GM18502 (cell line): ENCODE data around the gene FRAT1.
"Not testable (repeated sequence)": the region's sequence is repeated elsewhere in the genome, so short reads cannot be mapped to it uniquely, and the experiment has no call there.

Experiments
- ATAC-seq: cut with Tn5 transposase; IDR thresholded peaks from one replicate; pipeline ENCODE4 v1.9.1; 2021; ENCODE audit warnings: mild to moderate bottlenecking; ENCODE audit not compliant: unreplicated experiment, poor library complexity

FRAT1 gene

DNA sequence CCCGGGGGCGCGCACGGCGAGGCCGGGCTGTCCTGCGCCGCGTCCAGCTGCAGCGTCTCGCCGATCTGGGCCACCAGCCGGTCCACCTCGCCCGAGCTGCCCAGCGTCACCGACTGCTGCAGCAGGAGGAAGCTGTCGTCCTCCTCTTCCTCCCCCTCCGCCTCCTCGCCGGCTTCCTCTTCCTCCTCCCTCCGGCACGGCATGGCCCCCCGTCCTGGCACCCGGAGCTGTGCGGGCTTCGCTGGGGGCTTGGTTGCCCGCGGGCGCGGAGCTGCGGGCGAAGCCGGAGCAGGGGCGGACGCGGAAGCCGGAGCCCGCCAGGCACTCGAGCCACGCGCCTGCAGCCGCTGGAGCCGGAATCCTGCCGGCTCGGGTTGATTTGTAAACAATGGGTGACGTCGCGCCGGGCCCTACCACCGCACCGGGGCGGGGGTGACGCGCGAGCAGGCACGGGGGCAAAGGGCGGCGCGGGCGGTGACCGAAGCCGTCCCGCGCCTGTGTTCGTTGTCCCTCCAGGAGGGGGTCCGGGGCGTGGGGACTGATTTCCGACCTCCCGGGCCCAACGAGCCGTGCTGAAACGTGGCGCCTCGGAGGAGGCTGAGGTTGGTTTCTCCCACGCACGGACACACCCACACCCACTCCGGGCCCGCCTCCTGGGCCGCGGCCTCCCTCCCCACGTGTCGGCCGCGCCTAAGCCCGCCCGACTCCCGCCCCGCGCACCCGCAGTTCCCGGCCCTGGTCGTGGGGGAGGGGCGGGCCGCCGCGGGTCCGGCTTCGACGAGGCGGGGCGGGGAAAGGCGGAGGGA lies 15.5 kb downstream of the FRAT1 start, which contains the start of gene FRAT2:
TSS of gene FRAT2 (minus strand) at position 360 of the 806 bp plus-strand sequence. CDS start at position 203, 157 bp downstream.
- ATAC-seq: peak; percentile 85

DNA sequence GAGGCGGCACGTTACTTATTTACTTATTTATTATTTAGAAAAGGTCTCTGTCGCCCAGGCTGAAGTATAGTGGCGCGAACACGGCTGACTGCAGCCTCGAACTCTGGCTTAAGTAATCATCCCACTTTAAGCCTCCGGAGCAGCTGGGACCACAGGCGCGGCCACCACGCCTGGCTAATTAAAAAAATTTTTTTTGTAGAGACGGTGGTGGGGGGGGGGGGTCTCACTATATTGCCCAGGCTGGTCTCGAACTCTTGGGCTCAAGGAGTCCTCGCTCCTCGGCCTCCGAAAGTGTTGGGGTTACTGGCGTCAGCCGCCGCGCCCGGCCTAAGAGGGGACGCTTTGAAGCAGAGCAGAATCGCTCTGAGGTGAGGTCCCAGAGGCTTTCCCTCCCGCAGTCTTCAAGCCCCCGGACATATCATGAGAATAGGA lies 16.1 kb downstream of the FRAT1 start:
- no peak for ATAC-seq

DNA sequence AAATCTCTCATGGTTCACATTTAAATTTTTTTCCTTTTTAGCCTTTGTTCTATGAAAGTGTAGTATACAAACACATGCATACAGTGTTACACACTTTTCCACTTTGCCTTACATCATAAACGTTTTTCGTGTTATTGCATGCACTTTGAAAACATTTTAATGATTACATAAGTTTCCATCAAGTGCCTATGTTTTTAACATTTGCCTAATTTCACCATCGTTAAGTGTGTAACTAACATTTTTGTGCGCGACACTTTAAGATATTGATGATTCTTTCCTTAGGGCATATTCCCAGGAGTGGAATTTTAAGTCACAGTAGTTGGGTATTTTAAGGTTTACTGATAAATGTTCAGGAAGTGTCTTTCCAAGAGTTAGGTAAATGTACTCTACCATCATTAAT lies 16.9 kb downstream of the FRAT1 start:
- no peak for ATAC-seq

DNA sequence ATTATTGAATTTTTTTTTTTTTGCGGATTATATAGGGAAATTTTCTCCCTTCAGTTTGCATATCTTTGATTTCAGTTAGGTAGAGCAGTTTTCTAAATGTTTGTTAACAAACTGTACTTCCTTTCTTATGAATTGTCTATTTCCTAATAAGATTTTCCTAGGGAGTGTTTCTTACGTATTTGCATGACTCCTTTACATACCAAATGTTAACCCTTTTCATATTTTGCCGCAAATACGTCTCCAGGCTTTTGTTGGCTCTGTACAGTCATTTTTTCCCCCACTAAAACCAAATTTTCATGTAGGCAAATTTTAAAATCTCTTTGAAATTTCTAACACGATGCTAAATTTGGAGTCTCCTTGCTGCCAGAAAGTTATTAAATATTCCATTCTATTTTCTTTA lies 17.4 kb downstream of the FRAT1 start:
- ATAC-seq: no peak

DNA sequence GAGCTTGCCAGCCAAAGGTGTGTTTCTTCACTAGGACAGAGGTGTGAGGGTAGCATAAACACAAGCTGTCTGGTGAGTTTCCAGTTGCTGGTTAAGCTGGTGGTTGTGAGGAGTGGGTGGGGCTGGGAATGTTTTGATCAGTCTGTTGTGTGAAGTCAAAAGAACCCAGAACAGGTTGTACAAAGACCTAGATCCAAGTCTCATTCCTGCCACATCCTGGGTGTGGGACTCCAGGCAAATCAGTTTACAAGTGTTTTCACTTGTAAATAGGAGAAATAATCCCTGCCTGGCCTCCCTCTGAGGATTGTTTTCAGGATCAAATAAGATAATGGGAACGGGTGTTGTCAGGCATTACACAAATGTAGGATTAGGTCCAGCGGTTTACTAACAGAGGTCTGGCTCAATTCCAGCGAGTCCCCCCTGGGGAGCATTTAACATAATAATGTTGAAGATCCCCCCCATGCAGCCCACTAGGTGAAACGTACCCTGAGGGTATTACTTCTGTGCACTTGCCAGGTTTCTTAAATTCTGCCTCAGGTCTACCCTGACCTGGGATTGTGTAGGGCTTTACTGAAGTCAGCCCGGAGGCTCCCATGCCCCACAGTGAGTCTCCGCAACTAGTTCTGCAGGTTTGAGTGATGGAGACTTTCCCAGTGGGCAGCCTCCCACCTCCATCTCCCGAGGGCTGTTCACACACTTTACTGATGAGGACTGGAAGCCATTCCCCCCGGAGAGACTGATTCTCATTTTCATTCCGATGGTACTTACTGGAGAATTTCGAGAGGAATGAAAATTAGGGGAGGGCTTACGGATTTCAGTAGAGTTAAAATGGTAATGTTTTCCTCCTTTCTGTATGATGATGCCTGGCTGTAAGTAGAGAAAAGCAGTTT lies 18.1 kb downstream of the FRAT1 start:
- ATAC-seq: no peak

DNA sequence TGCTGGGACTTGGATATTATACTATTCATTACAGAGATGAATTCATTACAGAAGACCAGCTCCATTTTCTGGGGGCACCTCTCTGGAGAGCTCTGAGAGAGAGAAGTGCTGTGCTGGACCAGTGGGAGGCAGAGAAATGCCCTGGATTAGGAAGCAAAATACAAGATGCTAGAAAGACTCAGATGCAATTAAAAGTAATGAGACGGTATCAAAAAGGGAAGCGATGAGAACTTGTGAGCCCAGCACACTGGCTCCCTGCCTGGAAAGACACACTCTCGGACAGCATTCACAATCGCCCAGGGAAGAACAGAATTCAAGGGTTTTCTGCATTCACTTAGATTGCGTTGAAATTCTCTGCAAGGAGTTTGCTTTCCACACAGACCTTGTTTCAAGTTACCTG lies 19.0 kb downstream of the FRAT1 start:
- ATAC-seq: no peak

DNA sequence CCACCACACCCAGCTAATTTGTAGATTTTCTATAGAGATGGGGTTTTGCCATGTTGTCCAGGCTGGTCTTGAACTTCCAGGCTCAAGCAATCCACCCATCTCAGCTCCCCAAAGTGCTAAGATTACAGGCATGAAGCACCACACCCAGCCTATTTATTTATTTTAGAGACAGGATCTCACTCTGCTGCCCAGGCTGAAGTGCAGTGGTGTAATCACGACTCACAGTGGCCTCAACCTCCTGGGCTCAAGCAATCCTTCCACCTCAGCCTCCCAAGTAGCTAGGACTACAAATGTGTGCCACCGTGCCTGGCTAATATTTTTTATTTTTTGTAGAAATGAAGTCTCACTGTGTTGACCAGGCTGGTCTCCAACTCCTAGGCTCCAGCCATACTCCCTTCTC lies 22.3 kb downstream of the FRAT1 start:
- ATAC-seq: no peak

DNA sequence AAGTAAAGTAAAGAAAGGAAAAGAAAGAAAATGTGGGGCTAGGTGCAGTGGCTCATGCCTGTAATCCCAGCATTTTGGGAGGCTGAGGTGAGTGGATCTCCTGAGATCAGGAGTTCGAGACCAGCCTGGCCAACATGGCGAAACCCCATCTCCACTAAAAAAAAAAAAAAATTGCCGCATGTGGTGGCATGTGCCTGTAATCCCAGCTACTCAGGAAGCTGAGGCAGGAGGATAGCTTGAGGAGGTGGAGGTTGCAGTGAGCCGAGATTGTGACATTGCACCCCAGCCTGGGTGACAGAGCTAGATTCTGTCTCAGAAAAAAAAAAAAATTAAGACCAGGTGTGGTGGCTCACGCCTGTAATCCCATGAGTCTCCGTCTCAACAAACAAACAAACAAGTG lies 24.6 kb downstream of the FRAT1 start:
- ATAC-seq: not testable (repeated sequence)

DNA sequence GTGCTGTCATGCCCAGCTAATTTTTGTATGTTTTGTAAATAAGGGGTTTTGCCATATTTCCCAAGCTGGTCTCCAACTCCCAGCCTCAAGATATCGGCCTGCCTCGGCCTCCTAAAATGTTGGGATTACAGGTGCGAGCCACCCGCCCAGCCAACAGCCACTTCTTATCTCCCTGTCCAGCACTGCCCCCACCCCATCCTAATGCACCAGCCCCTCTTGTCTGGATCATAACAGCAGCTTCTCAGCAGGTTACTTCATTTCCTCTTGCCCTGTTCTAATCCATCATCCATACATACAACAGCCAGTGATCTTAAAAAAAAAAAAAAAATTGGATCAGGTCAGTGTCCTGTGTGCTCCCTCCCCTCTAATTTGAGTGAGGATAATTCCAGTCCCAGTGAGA lies 28.2 kb downstream of the FRAT1 start:
- ATAC-seq: no peak

DNA sequence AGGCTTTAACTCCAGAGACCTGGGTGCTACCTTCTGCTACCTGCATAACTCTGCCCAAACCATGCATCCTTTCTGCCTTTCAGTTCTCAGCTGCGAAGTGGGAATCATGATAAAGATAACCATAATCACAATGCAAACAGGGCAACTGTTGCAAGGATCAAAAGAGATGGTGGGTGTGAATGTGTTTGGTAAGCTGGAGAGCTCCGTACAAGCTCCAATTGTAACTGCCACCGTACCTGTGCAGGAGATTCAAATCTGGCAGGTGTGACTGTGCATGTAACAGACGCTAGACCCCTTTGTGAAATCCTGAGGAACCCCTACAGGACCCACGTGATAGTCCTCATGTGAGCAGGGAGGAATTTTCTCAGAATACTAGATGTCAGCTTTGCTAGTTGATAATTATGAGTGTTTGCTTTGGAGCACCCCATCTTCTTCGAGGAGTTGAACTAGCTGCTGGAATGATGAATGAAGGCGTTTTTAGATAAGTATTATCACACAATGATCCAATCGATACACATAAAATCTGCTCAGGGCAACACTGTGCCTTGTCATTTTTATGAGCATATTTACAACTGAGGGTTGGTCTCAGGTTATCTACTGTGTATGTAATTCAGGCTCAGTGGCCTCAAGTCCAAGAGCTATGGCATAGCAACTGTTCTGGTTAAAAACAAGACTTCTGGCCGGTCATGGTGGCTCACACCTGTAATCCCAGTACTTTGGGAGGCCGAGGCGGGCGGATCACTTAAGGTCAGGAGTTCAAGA lies 30.9 kb downstream of the FRAT1 start:
- ATAC-seq: no peak

DNA sequence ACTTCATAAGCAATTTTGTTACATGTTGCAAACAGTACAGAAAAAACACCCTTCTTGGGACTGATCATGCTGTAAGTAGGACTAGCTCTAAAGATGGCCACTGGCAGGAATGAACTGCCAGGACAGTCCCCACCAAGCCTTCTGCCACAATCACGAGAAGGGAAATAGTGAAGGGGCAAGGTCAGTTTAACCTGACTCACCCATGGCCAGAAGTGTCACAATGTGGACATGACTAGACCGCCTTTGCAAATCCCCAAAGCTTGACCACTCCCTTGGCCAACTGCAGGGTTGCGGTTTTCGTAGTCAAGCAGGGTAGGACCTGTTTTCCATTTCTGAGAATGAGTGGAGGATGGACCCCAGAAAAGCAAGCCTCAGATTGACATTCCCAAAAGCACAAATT lies 34.9 kb downstream of the FRAT1 start:
- ATAC-seq: no peak

DNA sequence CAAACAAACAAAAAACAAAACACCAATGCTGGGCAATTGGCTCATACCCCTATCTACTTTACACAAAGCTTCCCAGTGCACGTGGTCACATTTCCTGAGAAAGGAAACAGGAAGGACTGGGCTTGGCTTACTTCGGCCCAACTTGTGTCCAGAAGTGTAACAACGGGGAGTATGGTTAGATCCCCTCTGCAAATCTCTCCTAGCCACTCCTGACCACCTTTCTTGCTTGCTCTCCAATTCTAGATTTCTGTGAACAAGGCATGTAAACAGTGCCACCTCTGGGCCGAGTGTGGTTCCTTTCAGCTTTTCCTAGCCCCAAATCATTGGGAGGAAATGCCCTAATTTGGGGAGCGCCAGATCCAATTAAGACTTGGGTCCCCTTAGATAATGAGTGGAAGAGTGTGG lies 36.5 kb downstream of the FRAT1 start:
- ATAC-seq: no peak

DNA sequence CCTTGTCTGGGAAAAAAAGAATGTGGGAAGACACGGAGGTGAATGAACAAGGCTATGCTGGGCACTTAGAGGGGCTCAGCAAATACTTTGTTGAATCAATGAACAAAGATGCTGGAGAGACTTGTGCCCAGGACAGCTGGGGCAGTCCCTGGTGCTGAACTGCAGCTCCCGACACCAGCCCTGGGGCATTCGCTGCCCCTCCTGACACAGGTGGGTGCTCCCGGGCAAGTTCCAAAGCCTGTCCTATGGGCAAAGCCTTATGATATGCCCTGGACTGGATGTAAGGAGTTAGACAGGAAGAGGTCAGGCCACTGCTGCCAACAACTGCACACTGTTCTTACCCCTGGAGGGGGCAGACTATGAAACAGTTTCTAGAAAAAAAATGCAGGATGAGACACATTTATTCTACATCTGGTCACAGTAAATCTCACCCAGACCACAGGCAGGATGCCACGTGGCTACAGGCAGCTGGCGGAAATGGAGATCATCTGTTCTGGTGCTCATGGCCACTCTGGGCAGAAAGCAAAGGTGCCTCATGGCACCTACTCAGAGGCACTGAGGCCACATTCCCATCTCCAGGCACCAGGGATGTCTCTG lies 37.3 kb downstream of the FRAT1 start:
- no peak for ATAC-seq

DNA sequence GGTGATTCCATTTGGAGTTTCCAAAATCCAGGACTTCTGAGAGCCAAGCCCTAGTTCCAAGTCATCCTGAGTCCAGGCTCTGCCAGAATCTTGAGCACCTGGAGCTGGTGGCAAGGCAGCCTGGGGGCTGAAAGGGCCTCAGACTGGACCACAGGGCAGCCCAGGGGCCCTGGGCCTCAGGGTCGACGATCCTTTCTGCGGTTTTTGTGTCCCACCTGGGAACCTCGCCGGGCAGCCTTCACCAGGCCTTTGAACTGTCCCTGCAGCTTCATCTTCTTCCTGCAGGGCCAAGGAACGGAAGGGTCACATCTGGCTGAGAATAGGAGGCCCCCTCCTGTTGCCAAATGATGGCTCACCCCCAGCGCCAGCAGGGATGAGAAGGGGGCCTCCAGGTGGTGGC lies 37.8 kb downstream of the FRAT1 start:
- no peak for ATAC-seq

DNA sequence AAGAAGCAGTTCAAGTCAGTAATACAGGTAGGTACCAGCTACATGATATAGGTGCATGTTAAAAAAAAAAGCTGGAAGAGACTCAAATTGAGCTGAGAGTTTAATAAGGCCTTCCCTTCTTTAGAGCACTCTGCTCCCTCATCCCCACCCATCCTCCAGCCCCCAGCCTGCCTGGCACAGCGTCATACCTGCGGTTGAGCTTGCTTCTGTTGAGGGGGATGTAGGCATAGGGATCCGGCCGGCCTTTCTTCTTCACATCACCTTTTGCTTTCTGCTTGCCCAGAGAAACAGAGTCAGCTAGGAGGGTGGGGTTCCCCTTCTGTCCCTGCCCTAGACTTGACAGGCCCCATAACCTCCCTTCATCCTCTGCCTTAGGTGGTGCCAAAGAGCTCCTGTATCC lies 39.3 kb downstream of the FRAT1 start:
- no peak for ATAC-seq

DNA sequence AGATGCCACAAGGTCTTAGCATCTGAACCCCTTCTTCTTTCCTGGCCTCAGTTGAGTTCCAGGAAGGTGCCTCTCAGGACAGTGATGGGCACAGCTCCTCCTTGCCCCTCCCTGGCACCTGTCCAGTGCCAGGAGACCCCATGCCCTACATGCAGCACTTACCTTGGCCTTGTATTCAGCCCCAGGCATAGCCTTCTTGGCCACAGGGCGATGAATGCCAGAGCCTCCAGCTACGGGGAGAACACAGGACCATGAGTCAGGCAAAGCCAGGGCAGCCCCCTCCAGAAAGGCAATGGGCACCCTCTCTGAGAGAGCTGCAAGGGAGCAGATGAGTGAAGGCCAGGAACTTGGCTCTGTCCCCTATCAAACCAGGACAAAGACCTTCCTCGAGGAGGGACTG lies 39.7 kb downstream of the FRAT1 start:
- ATAC-seq: no peak

DNA sequence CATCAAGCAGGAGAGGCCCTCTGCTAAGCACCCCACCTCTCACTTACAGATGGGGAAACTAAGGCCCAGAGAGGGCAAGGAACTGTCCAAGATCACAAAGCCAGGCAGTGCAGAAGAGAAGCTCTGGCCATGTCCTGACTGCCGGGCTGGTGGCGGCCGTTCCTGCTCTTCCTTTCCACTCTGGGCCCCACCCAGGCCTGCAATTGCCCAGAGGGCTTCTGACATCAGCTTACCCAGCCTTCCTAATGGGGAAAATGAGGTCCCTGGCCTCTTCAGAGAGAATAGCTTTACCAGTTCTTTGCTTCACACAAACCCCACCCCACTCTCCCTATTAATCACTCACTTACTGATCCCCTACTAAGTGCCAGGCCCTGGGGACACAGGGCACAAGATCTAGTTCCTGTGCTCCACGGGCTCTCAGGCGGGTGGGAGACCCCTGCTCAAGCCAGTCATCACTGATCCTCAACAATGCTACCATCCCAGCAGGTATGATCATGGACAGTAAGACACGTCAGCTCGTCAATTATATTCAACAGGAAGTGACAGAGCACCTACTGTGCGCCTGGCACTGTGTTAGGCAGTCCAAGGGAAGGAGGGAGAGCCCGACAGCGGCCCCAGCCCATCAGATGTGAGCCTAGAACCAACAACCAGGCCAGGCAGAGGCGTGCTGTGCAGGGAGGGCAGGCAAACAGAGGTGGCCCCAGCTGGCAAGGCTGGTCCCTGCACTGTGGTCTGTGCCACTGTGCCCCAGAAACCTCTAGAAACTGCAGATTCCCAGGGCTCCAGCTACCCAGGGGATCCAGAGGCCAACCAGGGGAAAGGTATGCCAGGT lies 41.9 kb downstream of the FRAT1 start:
- ATAC-seq: no peak

DNA sequence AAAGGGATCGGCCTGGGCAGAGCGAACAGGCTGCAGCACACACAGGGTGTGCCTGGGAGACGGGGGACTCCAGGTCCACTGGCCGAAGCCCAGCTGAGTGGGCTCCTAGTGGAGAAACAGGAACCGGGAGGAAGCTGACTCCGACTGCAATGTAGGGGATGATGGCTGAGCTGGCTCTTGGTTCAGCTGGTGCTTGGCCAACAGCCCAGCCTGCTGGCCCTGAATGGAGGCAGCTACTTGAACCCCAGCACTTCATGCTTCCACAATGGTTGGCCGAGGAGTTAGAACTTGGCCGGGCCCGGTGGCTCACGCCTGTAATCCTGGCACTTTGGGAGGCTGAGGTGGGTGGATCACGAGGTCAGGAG lies 42.4 kb downstream of the FRAT1 start:
- ATAC-seq: no peak

DNA sequence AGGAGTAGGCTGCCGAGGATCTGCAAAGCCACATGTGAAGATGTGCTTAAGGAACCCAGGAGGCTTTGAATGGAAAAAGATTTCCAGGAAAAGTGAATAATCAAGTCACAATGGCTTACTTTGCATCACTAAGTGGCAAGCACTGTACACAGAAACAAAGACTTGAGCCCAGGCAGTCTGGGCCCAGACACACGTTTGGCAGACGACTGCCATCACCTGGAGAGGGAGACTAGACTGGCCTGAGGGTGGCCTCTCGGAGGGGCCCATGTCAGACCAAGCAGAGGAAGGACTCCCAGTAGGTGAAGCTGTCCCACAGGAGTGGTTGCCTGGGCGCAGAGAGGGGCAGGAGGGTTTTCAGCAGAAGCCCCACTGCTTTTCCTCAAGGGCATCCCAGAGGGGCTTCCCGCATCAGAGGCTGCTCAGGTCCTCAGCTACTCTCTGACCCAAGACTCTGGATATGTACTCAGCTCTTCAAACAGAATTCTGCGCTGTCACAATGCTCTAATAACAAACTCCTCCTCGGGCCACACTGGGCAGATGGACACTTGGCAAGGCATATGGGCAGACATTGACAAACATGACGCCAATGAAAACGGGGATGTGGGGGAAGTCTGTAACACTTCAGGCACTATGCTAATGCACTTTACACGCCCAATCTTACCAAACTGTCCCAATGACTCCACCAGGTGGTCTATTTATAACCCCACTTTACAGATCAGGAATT lies 43.4 kb downstream of the FRAT1 start:
- ATAC-seq: no peak
